Activated CD4-positive, alpha-beta T cell treated with anti-CD3 and anti-CD28 coated beads for 48 hours (primary cell): Measurements from ENCODE around the gene SLC25A4.
"Not testable (repeated sequence)": the region's sequence is repeated elsewhere in the genome, so short reads cannot be mapped to it uniquely, and the experiment has no call there.

Source experiments
- DNase-seq: peaks from one replicate; pipeline ENCODE4 v3.0.0-alpha.2; 2020

SLC25A4 gene

DNA sequence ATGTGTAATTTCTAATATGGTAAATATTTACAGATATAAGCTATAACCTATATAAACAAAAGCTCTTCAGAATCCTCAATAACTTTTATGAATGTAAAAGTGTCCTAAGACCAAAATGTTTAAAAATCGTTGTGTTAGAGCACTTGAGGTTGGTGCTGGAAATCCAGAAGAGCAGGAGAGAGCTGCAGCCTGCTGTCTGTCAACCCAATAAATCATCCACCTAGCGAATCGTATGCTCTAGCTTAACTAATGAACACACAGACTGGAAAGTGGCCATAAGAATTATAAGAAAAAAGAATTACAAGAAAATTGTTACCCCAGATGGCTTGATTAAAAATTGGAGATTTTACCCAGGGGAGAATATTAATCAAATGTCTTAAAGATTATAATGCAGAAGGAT is 43.7 kb downstream of the SLC25A4 start:
- no peak for DNase-seq

GRCh38 chr4:185189606-185190305 is 46.7 kb downstream of the SLC25A4 start:
- no peak for DNase-seq

GRCh38 chr4:185190306-185190856 is 47.3 kb downstream of the SLC25A4 start:
- DNase-seq: no peak

GRCh38 chr4:185192059-185192458 is 49.0 kb downstream of the SLC25A4 start:
- no peak for DNase-seq

DNA sequence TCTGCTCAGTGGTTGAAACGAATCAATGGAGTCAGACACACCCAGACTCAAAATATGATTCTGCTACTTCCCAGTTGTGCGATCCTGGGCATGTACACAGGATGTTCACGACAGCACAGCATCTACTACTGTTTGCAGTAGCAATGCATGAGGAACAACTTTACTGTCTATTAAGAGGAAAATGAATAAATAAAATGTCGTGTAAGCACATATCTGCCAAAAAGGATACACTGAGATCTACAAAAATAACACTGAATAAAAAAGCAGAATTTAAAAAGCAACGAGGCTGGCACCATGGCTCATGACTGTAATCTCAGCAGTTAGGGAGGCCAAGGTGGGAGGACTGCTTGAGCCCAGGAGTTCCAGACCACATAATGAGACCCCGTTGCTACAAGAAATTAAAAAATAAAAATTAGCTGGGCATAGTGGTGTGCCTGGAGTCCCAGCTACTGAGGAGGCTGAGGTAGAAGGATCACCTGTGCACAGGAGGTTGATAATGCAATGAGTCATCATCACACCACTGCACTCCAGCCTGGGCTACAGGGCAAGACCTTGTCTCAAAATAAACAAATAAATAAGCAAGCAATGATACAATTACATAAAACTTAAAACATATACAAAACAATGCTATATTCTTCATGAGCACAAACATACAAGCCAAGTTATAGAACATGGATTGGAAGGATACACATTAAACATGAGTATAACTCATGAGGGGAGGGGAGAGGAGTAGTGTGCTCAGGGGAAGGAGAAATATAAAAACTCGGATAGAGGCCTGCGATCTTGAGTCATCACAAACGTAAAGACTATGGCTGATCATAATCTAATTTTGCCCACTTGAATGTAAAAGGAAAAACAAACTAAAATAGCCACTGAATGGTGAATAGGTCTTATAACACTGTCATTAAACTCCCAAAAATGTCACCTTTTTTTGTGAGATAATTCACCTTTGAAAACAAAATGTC is 52.1 kb downstream of the SLC25A4 start:
- DNase-seq: no peak

GRCh38 chr4:185196437-185196836 is 53.4 kb downstream of the SLC25A4 start:
- no peak for DNase-seq

DNA sequence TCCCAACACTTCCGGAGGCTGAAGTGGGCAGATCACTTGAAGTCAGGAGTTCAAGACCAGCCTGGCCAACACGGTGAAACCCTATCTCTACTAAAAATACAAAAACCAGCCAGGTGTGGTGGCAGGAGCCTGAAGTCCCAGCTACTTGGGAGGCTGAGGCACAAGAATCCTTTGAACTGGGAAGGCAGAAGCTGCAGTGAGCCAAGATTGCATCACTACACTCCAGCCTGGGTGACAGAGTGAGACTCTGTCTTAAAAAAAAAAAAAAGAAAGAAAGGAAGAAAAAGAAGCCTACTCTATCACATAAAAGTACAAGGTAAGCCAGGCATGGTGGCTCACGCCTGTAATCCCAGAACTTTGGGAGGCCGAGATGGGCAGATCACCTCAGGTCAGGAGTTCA is 55.1 kb downstream of the SLC25A4 start:
- not testable (repeated sequence) for DNase-seq
